ENCODE data around the gene FAM72B. TPM values are rescaled to one million over a fixed set of nuclear protein-coding genes. Genes with fewer than 3 reads are reported as not detected.
"Not testable (repeated sequence)": the region's sequence is repeated elsewhere in the genome, so short reads cannot be mapped to it uniquely, and the experiment has no call there.

The FAM72B gene
- 5.1 and 6.0 TPM in 2 replicates for polyA plus RNA-seq (2012; rRNA removed)
- 5.2 and 5.9 TPM in 2 replicates for polyA plus RNA-seq (2012; cell fraction: cytosol; rRNA removed)
- polyA plus RNA-seq (2012; cell fraction: nucleus; rRNA removed) = 4.8 and 7.8 TPM in 2 replicates

GRCh38 chr1:121184290-121185127 lies at the start of gene FAM72B, which contains the start of gene SRGAP2C:
FAM72B (minus strand) TSS chr1:121184340; CDS start chr1:121183489, 851 bp downstream.
SRGAP2C (plus strand) TSS chr1:121184975; CDS start chr1:121187447, 2,472 bp downstream.
- DNase-seq; POLR2A ChIA-PET; H3K27me3 ChIP-seq (ENCODE audit: insufficient read depth); H3K9me3 ChIP-seq; H3K79me2 ChIP-seq (ENCODE audit: insufficient read depth); H3F3A ChIP-seq (replicated peaks; ENCODE audit: insufficient read depth); H2AFZ ChIP-seq (ENCODE audit: low read depth); CTCF ChIA-PET; H3K9me2 ChIP-seq; H4K20me1 ChIP-seq (ENCODE audit: insufficient read depth); H3K36me3 ChIP-seq (replicated peaks in 1 of 2; ENCODE audit: control insufficient read depth in 1 of 2, insufficient read depth in 2 of 2, low read length in 1 of 2); H3K4me1 ChIP-seq (ENCODE audit: control insufficient read depth in 1 of 2, insufficient read depth in 2 of 2, low read depth in 1 of 2, low read length in 1 of 2): not testable (repeated sequence)
- 1% methylated on average over 25 of the region's 54 CpGs for WGBS (ENCODE audit: low lambda C conversion rate)
- peak; percentile 41 for TF ChIP-seq IRF3 (IDR thresholded peaks at IDR 0.05; ENCODE audit: low read depth, low read length)
- peak; percentile 61; the same call in 1 of the 2 replicates for TF ChIP-seq RFX5 (IDR thresholded peaks at IDR 0.05; ENCODE audit: low read length)
- peak; percentile 88 for TF ChIP-seq PBX3 (IDR thresholded peaks at IDR 0.05)
- Histone ChIP-seq H3K4me2 (peak within 1 kb of the TSS; percentile 67; the same call in 1 of the 2 replicates), H3K4me3 (ENCODE audit: low read depth in 2 of 2, low read length in 1 of 2) (peak within 1 kb of the TSS in 1 of 2 experiments; percentile 45; a peak in 2 of 4 replicates), H3K9ac (0 out of 2 replicates have a peak within 1 kb of the TSS, but pooled peaks have one; percentile 28), H3K27ac (ENCODE audit: low read depth in 2 of 2, low read length in 1 of 2) (peak within 1 kb of the TSS in 1 of 2 experiments; percentile 47; a peak in 1 of 4 replicates)

GRCh38 chr1:121232445-121233125 lies 48.4 kb upstream of the FAM72B start:
- H3K27me3 ChIP-seq (ENCODE audit: insufficient read depth); H3K36me3 ChIP-seq (replicated peaks in 1 of 2; ENCODE audit: control insufficient read depth in 1 of 2, insufficient read depth in 2 of 2, low read length in 1 of 2); DNase-seq; H3K9me2 ChIP-seq; H2AFZ ChIP-seq (ENCODE audit: low read depth); H3F3A ChIP-seq (replicated peaks; ENCODE audit: insufficient read depth); H3K27ac ChIP-seq (ENCODE audit: low read depth in 2 of 2, low read length in 1 of 2); H3K9me3 ChIP-seq; POLR2A ChIA-PET; H3K4me3 ChIP-seq (ENCODE audit: low read depth in 2 of 2, low read length in 1 of 2); H3K4me2 ChIP-seq; H3K79me2 ChIP-seq (ENCODE audit: insufficient read depth); H4K20me1 ChIP-seq (ENCODE audit: insufficient read depth); H3K4me1 ChIP-seq (ENCODE audit: control insufficient read depth in 1 of 2, insufficient read depth in 2 of 2, low read depth in 1 of 2, low read length in 1 of 2); CTCF ChIA-PET; H3K9ac ChIP-seq: not testable (repeated sequence)
- WGBS (ENCODE audit: low lambda C conversion rate) = 74% methylated on average over 2 of the region's 4 CpGs

GRCh38 chr1:121230636-121231035 lies 46.5 kb upstream of the FAM72B start:
- CTCF ChIA-PET; H3K4me3 ChIP-seq (ENCODE audit: low read depth in 2 of 2, low read length in 1 of 2); H3K9me3 ChIP-seq; H3K36me3 ChIP-seq (replicated peaks in 1 of 2; ENCODE audit: control insufficient read depth in 1 of 2, insufficient read depth in 2 of 2, low read length in 1 of 2); H3K4me1 ChIP-seq (ENCODE audit: control insufficient read depth in 1 of 2, insufficient read depth in 2 of 2, low read depth in 1 of 2, low read length in 1 of 2); H2AFZ ChIP-seq (ENCODE audit: low read depth); H3K27ac ChIP-seq (ENCODE audit: low read depth in 2 of 2, low read length in 1 of 2); H3K9ac ChIP-seq; H3K27me3 ChIP-seq (ENCODE audit: insufficient read depth); POLR2A ChIA-PET; H3K79me2 ChIP-seq (ENCODE audit: insufficient read depth); H3K9me2 ChIP-seq; H3F3A ChIP-seq (replicated peaks; ENCODE audit: insufficient read depth); H3K4me2 ChIP-seq; H4K20me1 ChIP-seq (ENCODE audit: insufficient read depth); DNase-seq: not testable (repeated sequence)
- WGBS (ENCODE audit: low lambda C conversion rate) = 93% methylated on average over 1 of the region's 4 CpGs

GRCh38 chr1:121227544-121228330 lies 43.6 kb upstream of the FAM72B start:
- H2AFZ ChIP-seq (ENCODE audit: low read depth); H3K4me2 ChIP-seq; CTCF ChIA-PET; POLR2A ChIA-PET; H3K9me2 ChIP-seq; DNase-seq; H3F3A ChIP-seq (replicated peaks; ENCODE audit: insufficient read depth); H4K20me1 ChIP-seq (ENCODE audit: insufficient read depth); H3K9me3 ChIP-seq; H3K9ac ChIP-seq; H3K27me3 ChIP-seq (ENCODE audit: insufficient read depth); H3K4me3 ChIP-seq (ENCODE audit: low read depth in 2 of 2, low read length in 1 of 2); H3K27ac ChIP-seq (ENCODE audit: low read depth in 2 of 2, low read length in 1 of 2); H3K4me1 ChIP-seq (ENCODE audit: control insufficient read depth in 1 of 2, insufficient read depth in 2 of 2, low read depth in 1 of 2, low read length in 1 of 2); H3K36me3 ChIP-seq (replicated peaks in 1 of 2; ENCODE audit: control insufficient read depth in 1 of 2, insufficient read depth in 2 of 2, low read length in 1 of 2); H3K79me2 ChIP-seq (ENCODE audit: insufficient read depth): not testable (repeated sequence)
- WGBS (ENCODE audit: low lambda C conversion rate) = 100% methylated on average over 1 of the region's 9 CpGs

- WGBS (ENCODE audit: low lambda C conversion rate) = 67% methylated on average over 1 of the region's 2 CpGs
- H3F3A ChIP-seq (replicated peaks; ENCODE audit: insufficient read depth); H3K27me3 ChIP-seq (ENCODE audit: insufficient read depth); H3K9me3 ChIP-seq; H3K36me3 ChIP-seq (replicated peaks in 1 of 2; ENCODE audit: control insufficient read depth in 1 of 2, insufficient read depth in 2 of 2, low read length in 1 of 2); H3K79me2 ChIP-seq (ENCODE audit: insufficient read depth); H4K20me1 ChIP-seq (ENCODE audit: insufficient read depth); H3K27ac ChIP-seq (ENCODE audit: low read depth in 2 of 2, low read length in 1 of 2); H3K4me3 ChIP-seq (ENCODE audit: low read depth in 2 of 2, low read length in 1 of 2); POLR2A ChIA-PET; H2AFZ ChIP-seq (ENCODE audit: low read depth); H3K4me2 ChIP-seq; CTCF ChIA-PET; H3K9ac ChIP-seq; H3K4me1 ChIP-seq (ENCODE audit: control insufficient read depth in 1 of 2, insufficient read depth in 2 of 2, low read depth in 1 of 2, low read length in 1 of 2); H3K9me2 ChIP-seq; DNase-seq: not testable (repeated sequence)
Measured at GRCh38 chr1:121226925-121227324, 42.8 kb upstream of the FAM72B start.

Data from SK-N-SH (cell line).